ENCODE data around the gene DAD1. TPM values are rescaled to one million over a fixed set of nuclear protein-coding genes. Genes with fewer than 3 reads are reported as not detected.

The DAD1 gene
- total RNA-seq, 1 experiment from 2014 or later, result 258 TPM

DNA sequence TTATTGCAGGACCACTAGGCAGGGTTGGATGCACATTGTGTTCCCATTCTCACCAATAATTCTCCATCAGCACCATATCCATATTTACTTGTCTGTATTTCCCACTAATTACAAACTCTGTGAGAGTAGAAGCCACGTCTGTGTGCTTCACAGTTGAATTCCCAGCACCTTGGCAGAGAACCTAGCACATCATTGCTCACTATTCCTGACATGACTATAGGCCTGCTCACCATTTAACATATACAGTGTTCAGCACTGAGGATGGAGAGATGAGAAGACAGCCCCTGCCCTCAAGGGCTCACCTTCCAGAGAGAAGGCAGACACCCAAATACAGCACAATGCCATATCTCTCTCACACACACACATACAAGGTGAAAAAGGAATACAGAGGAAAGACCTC, 5.0 kb downstream of the DAD1 start:
- Histone ChIP-seq H3K4me3 (ENCODE audit: low read length) (no peak overlapping the region), H4K20me1 (ENCODE audit: low read length) (peaks cover 25% of the 10 kb centered on the region; the same call in 1 of the 2 replicates), H3K9me3 (ENCODE audit: low read length) (no peaks in the 10 kb centered on the region), H3K4me1 (ENCODE audit: insufficient read depth, low read length) (peaks cover 18% of the 10 kb centered on the region), H3K9me2 (replicated peaks; ENCODE audit: low read length) (no peaks in the 10 kb centered on the region), H3K27me3 (ENCODE audit: low read length) (no peaks in the 10 kb centered on the region), H3K4me2 (ENCODE audit: low read length) (no peak overlapping the region), H3K79me2 (ENCODE audit: low read length) (peaks cover 90% of the 10 kb centered on the region), H3K27ac (ENCODE audit: low read length) (no peak overlapping the region), H2AFZ (ENCODE audit: low read length) (no peak overlapping the region), H3F3A (ENCODE audit: low read length, unreplicated experiment) (no peaks in the 10 kb centered on the region), H3K36me3 (ENCODE audit: low read depth, low read length) (peaks cover 6% of the 10 kb centered on the region; the same call in 1 of the 2 replicates), H3K9ac (ENCODE audit: low read length) (no peak overlapping the region)
- no peak for ATAC-seq
- no peak for TF ChIP-seq EZH2 (IDR thresholded peaks at IDR 0.05; ENCODE audit: low read length, unreplicated experiment)
- TF ChIP-seq EZH2phosphoT487 (IDR thresholded peaks at IDR 0.05; ENCODE audit: borderline replicate concordance, low read length), result no peak
- TF ChIP-seq, protein P1, sequence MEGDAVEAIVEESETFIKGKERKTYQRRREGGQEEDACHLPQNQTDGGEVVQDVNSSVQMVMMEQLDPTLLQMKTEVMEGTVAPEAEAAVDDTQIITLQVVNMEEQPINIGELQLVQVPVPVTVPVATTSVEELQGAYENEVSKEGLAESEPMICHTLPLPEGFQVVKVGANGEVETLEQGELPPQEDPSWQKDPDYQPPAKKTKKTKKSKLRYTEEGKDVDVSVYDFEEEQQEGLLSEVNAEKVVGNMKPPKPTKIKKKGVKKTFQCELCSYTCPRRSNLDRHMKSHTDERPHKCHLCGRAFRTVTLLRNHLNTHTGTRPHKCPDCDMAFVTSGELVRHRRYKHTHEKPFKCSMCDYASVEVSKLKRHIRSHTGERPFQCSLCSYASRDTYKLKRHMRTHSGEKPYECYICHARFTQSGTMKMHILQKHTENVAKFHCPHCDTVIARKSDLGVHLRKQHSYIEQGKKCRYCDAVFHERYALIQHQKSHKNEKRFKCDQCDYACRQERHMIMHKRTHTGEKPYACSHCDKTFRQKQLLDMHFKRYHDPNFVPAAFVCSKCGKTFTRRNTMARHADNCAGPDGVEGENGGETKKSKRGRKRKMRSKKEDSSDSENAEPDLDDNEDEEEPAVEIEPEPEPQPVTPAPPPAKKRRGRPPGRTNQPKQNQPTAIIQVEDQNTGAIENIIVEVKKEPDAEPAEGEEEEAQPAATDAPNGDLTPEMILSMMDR (conservative IDR thresholded peaks at IDR 0.05; ENCODE audit: low read depth, low read length), result no peak
- DNase-seq, result no peak
- no TSS peak for BruUV-seq (replicated peaks)
- intact Hi-C loops (cut with micrococcal nuclease), result no loop called here
- CTCF ChIA-PET, result no interaction called here
- POLR2A ChIA-PET (ENCODE audit: unreplicated experiment), result no interaction called here

DNA sequence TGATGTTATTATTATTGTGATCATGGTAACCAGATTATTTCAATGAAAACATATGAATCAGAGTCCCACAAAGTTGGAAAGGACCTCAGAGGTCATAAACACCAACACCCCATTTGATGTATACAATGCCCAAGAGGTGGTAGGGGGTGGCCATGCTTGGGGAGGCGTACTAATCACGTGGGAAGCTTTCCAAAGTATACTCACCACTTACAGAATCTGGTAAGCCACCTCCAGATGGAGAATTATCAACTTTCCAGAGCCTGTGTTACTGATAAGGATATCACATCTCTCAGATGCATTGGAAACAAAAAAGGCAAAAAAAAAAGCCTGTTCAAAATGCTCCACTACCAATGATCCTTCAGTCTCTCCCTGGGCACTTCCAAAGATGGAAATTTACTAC, 8.4 kb downstream of the DAD1 start:
- H3K9ac ChIP-seq (ENCODE audit: low read length), result no peak overlapping the region
- H3K9me3 ChIP-seq (ENCODE audit: low read length), result no peaks in the 10 kb centered on the region
- H3F3A ChIP-seq (ENCODE audit: low read length, unreplicated experiment), result no peaks in the 10 kb centered on the region
- no peaks in the 10 kb centered on the region for H3K9me2 ChIP-seq (replicated peaks; ENCODE audit: low read length)
- DNase-seq (no peak), ATAC-seq (no peak)
- H3K4me3 ChIP-seq (ENCODE audit: low read length), result no peak overlapping the region
- no peak for TF ChIP-seq EZH2 (IDR thresholded peaks at IDR 0.05; ENCODE audit: low read length, unreplicated experiment)
- no peak for TF ChIP-seq EZH2phosphoT487 (IDR thresholded peaks at IDR 0.05; ENCODE audit: borderline replicate concordance, low read length)
- no peak overlapping the region for H3K4me2 ChIP-seq (ENCODE audit: low read length)
- ChIA-PET CTCF (no interaction called here), POLR2A (ENCODE audit: unreplicated experiment) (no interaction called here)
- H2AFZ ChIP-seq (ENCODE audit: low read length), result no peak overlapping the region
- no peaks in the 10 kb centered on the region for H3K27me3 ChIP-seq (ENCODE audit: low read length)
- peaks cover 6% of the 10 kb centered on the region; the same call in 1 of the 2 replicates for H3K36me3 ChIP-seq (ENCODE audit: low read depth, low read length)
- no peak overlapping the region for H3K27ac ChIP-seq (ENCODE audit: low read length)
- intact Hi-C loops (cut with micrococcal nuclease), result no loop called here
- H3K4me1 ChIP-seq (ENCODE audit: insufficient read depth, low read length), result no peaks in the 10 kb centered on the region
- no TSS peak for BruUV-seq (replicated peaks)
- peaks cover 19% of the 10 kb centered on the region; the same call in 1 of the 2 replicates for H4K20me1 ChIP-seq (ENCODE audit: low read length)
- H3K79me2 ChIP-seq (ENCODE audit: low read length), result peaks cover 87% of the 10 kb centered on the region

DNA sequence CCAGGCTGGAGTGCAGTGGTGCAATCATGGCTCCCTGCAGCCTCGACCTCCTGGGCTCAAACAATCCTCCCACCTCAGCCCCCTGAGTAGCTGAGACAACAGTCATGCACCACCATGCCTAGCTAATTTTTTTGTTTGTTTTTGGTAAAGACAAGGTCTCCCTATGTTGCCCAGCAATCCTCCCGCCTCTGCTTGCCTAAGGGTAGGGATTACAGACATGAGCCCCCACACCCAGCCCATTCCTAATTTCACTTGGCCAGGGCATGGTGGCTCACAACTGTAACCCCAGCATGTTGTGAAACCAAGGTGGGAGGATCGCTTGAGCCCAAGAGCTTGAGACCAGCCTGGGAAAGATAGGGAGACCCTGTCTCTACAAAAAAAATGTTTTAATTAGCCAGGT, 9.1 kb downstream of the DAD1 start:
- Histone ChIP-seq H3K4me2 (ENCODE audit: low read length) (no peak overlapping the region), H3K4me1 (ENCODE audit: insufficient read depth, low read length) (no peaks in the 10 kb centered on the region), H2AFZ (ENCODE audit: low read length) (no peak overlapping the region), H3K9ac (ENCODE audit: low read length) (no peak overlapping the region), H3F3A (ENCODE audit: low read length, unreplicated experiment) (no peaks in the 10 kb centered on the region), H3K4me3 (ENCODE audit: low read length) (no peak overlapping the region), H3K9me3 (ENCODE audit: low read length) (no peaks in the 10 kb centered on the region), H4K20me1 (ENCODE audit: low read length) (peaks cover 16% of the 10 kb centered on the region; the same call in 1 of the 2 replicates), H3K27me3 (ENCODE audit: low read length) (no peaks in the 10 kb centered on the region), H3K9me2 (replicated peaks; ENCODE audit: low read length) (no peaks in the 10 kb centered on the region), H3K79me2 (ENCODE audit: low read length) (peaks cover 80% of the 10 kb centered on the region), H3K36me3 (ENCODE audit: low read depth, low read length) (peaks cover 9% of the 10 kb centered on the region), H3K27ac (ENCODE audit: low read length) (no peak overlapping the region)
- TF ChIP-seq EZH2 (IDR thresholded peaks at IDR 0.05; ENCODE audit: low read length, unreplicated experiment), result no peak
- TF ChIP-seq, protein P1 (conservative IDR thresholded peaks at IDR 0.05; ENCODE audit: low read depth, low read length), result no peak
- TF ChIP-seq EZH2phosphoT487 (IDR thresholded peaks at IDR 0.05; ENCODE audit: borderline replicate concordance, low read length), result no peak
- intact Hi-C loops (cut with micrococcal nuclease), result no loop called here
- no peak for ATAC-seq
- no peak for DNase-seq
- POLR2A ChIA-PET (ENCODE audit: unreplicated experiment), result no interaction called here
- CTCF ChIA-PET, result no interaction called here
- BruUV-seq (replicated peaks), result no TSS peak
